ENCODE data around the gene BLTP2. TPM values are rescaled to one million over a fixed set of nuclear protein-coding genes. Genes with fewer than 3 reads are reported as not detected.

Gene BLTP2
- total RNA-seq, 6 donors from 2014 or later = 98.1 to 250 (median 131) TPM

- 91 to 95% methylated on average over 4 of the region's 4 CpGs for WGBS, 2 donors
- TF ChIP-seq EP300 (IDR thresholded peaks at IDR 0.05) = no peak
- TF ChIP-seq POLR2AphosphoS5 (IDR thresholded peaks at IDR 0.05) = no peak
- TF ChIP-seq POLR2A (IDR thresholded peaks at IDR 0.05) = no peak
- TF ChIP-seq, protein P1, sequence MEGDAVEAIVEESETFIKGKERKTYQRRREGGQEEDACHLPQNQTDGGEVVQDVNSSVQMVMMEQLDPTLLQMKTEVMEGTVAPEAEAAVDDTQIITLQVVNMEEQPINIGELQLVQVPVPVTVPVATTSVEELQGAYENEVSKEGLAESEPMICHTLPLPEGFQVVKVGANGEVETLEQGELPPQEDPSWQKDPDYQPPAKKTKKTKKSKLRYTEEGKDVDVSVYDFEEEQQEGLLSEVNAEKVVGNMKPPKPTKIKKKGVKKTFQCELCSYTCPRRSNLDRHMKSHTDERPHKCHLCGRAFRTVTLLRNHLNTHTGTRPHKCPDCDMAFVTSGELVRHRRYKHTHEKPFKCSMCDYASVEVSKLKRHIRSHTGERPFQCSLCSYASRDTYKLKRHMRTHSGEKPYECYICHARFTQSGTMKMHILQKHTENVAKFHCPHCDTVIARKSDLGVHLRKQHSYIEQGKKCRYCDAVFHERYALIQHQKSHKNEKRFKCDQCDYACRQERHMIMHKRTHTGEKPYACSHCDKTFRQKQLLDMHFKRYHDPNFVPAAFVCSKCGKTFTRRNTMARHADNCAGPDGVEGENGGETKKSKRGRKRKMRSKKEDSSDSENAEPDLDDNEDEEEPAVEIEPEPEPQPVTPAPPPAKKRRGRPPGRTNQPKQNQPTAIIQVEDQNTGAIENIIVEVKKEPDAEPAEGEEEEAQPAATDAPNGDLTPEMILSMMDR (IDR thresholded peaks at IDR 0.05) = no peak
- peaks cover 59 to 85% (median 67%) of the 10 kb centered on the region in 4 donors for H3K36me3 ChIP-seq
These were observed 29.6 kb downstream of the BLTP2 start for GRCh38 chr17:28615260-28615940.

GRCh38 chr17:28613931-28614381 lies 31.0 kb downstream of the BLTP2 start, which contains the start of gene RSKR:
TSS of gene RSKR (minus strand) at chr17:28614185. CDS start at chr17:28614161, 24 bp downstream.
- no peak for DNase-seq
- Histone ChIP-seq H3K27me3 (no peaks in the 10 kb centered on the region), H3K4me3 (no peak within 1 kb of the TSS), H3K4me1 (no peaks in the 10 kb centered on the region), H3K9me3 (no peaks in the 10 kb centered on the region), H3K27ac (no peak within 1 kb of the TSS), H3K36me3 (peaks cover 45 to 73% (median 54%) of the 10 kb centered on the region in 4 donors)
- WGBS, 2 donors = 73 to 86% methylated on average over 5 of the region's 5 CpGs
- peak in 1 of 2 donors; percentile 26 for ATAC-seq (ENCODE audit: low FRiP score in 2 of 2)
- TF ChIP-seq EP300 (IDR thresholded peaks at IDR 0.05) (no peak), POLR2A (IDR thresholded peaks at IDR 0.05) (no peak), POLR2AphosphoS5 (IDR thresholded peaks at IDR 0.05) (no peak)
- TF ChIP-seq, protein P1 (IDR thresholded peaks at IDR 0.05) = no peak

More at GRCh38 chr17:28615260-28615940, 29.6 kb downstream of the BLTP2 start:
- Histone ChIP-seq H3K9me3 (no peaks in the 10 kb centered on the region), H3K4me1 (no peaks in the 10 kb centered on the region), H3K4me3 (no peak overlapping the region), H3K27me3 (no peaks in the 10 kb centered on the region), H3K27ac (no peak overlapping the region)
- no peak for ATAC-seq (ENCODE audit: low FRiP score in 2 of 2)
- DNase-seq = no peak

- Histone ChIP-seq H3K4me1 (no peaks in the 10 kb centered on the region), H3K4me3 (no peak overlapping the region), H3K9me3 (no peaks in the 10 kb centered on the region), H3K27me3 (no peaks in the 10 kb centered on the region), H3K27ac (no peak overlapping the region), H3K36me3 (peaks cover 38 to 66% (median 47%) of the 10 kb centered on the region in 4 donors)
- TF ChIP-seq POLR2A (IDR thresholded peaks at IDR 0.05) (no peak), EP300 (IDR thresholded peaks at IDR 0.05) (no peak), POLR2AphosphoS5 (IDR thresholded peaks at IDR 0.05) (no peak)
- TF ChIP-seq, protein P1 (IDR thresholded peaks at IDR 0.05) = peak; percentile 26 to 48 (median 44)
- no peak for DNase-seq
- ATAC-seq (ENCODE audit: low FRiP score in 2 of 2) = peak in 1 of 2 donors; percentile 58
- 82 to 83% methylated on average over 3 to 6 of the region's 6 CpGs for WGBS, 2 donors
These were observed 31.8 kb downstream of the BLTP2 start for GRCh38 chr17:28612936-28613872.

DNA sequence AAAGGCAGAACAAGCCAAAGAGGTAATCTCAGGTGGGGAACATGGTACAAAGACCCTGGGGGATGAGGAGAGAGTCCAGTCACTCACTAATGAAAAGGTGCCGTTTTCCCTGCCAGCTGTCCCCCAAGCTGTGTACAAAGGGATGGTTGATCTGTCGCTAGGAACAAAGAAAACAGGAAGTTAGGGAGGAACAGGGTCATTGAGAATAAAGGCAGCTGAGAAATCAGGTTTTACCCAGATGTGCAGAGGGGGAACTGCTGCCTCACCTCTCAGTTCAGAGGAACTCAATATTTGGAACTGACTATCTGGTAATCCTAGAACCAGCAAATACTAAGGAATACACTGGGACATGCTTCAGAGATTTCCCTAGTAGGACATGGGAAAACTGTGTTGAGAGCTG lies 32.4 kb downstream of the BLTP2 start:
- TF ChIP-seq EP300 (IDR thresholded peaks at IDR 0.05) (no peak), POLR2A (IDR thresholded peaks at IDR 0.05) (no peak), POLR2AphosphoS5 (IDR thresholded peaks at IDR 0.05) (no peak)
- TF ChIP-seq, protein P1 (IDR thresholded peaks at IDR 0.05) = no peak
- Histone ChIP-seq H3K9me3 (no peaks in the 10 kb centered on the region), H3K27ac (no peak overlapping the region), H3K4me1 (no peaks in the 10 kb centered on the region), H3K4me3 (no peak overlapping the region), H3K27me3 (no peaks in the 10 kb centered on the region), H3K36me3 (peaks cover 32 to 59% (median 41%) of the 10 kb centered on the region in 4 donors)
- WGBS, 2 donors = 30 to 49% methylated on average over 2 of the region's 2 CpGs
- ATAC-seq (ENCODE audit: low FRiP score in 2 of 2) = no peak
- no peak for DNase-seq

All from upper lobe of left lung (tissue), 6 donors.